Esophagus muscularis mucosa (tissue), 4 donors: ENCODE measurements around the gene LIN28A. TPM values are rescaled to one million over a fixed set of nuclear protein-coding genes. Genes with fewer than 3 reads are reported as not detected.

Source experiments
- DNase-seq: peaks from one replicate; pipeline ENCODE4 v3.0.0-alpha.2; 2017; ENCODE audit errors: extremely low spot score
- H3K27ac ChIP-seq, 4 donors: fragments of 200-600 bp; sonication (generic); replicated peaks in 1 of 4; 1 replicate in 3 of 4; 2 replicates in 1 of 4; pipeline ENCODE4 v1.5.1; 2016 to 2019; ENCODE audit warnings: mild to moderate bottlenecking in 1 of 4
- H3K27me3 ChIP-seq, 4 donors: fragments of 200-600 bp; sonication (generic); one replicate each; pipeline versions ENCODE4 v1.5.1 to v1.6.0; 2016 to 2019
- H3K36me3 ChIP-seq, 4 donors: fragments of 200-600 bp; sonication (generic); one replicate each; pipeline ENCODE4 v1.5.1; 2016 to 2019
- H3K4me1 ChIP-seq, 4 donors: fragments of 200-600 bp; sonication (generic); one replicate each; pipeline ENCODE4 v1.5.1; 2016 to 2019
- H3K4me3 ChIP-seq, 4 donors: fragments of 200-600 bp; sonication (generic); 1 replicate in 2 of 4; 2 replicates in 2 of 4; pipeline ENCODE4 v1.5.1; 2016 to 2019; ENCODE audit warnings: mild to moderate bottlenecking in 4 of 4, moderate library complexity in 1 of 4
- H3K9me3 ChIP-seq, 4 donors: fragments of 200-600 bp; sonication (generic); 1 replicate in 3 of 4; 2 replicates in 1 of 4; pipeline ENCODE4 v1.5.1; 2016 to 2019
- CTCF ChIP-seq, 3 experiments: fragments of 200-600 bp in 2 of 3; fragments of 450-650 bp in 1 of 3; sonication (generic) in 2 of 3; IDR thresholded peaks; one replicate each; pipeline ENCODE4 v1.5.1; 2017 to 2019; ENCODE audit warnings: antibody characterized with exemption in 3 of 3, mild to moderate bottlenecking in 2 of 3, moderate library complexity in 1 of 3
- EP300 ChIP-seq: sonication (generic); formaldehyde crosslinking; IDR thresholded peaks from one replicate; pipeline ENCODE4 v1.6.1; 2017; ENCODE audit warnings: antibody characterized with exemption
- POLR2A ChIP-seq: fragments of 450-650 bp; IDR thresholded peaks from one replicate; pipeline ENCODE4 v1.6.1; 2017; ENCODE audit warnings: antibody characterized with exemption, moderate library complexity, mild to moderate bottlenecking, low read depth
- POLR2AphosphoS5 ChIP-seq, 2 donors: sonication (generic); formaldehyde crosslinking; IDR thresholded peaks; one replicate each; pipeline ENCODE4 v1.6.1; 2017; ENCODE audit warnings: antibody characterized with exemption in 2 of 2
- WGBS: methylation state at CpG from one replicate; pipeline ENCODE4 v1.1.5; 2018; 5-methylcytosine and 5-hydroxymethylcytosine counted together
- intact Hi-C: fragments of 100-400 bp; cut with DNase I; formaldehyde crosslinking; loops from one replicate; pipeline ENCODE4 v1.15.1; 2023
- total RNA-seq, 4 donors: library from RNA; depleted of rRNA; stranded (reverse); fragments of >200 nt; gene quantifications; one replicate each; pipeline versions ENCODE4 v1.1.0 to v1.2.1, GENCODE V29; 2016

LIN28A gene
- total RNA-seq, 4 donors from 2014 or later: not detected

- intact Hi-C loops: no loop called here
- no peak for DNase-seq
- Histone ChIP-seq H3K4me3 (no peak overlapping the region), H3K36me3 (no peaks in the 10 kb centered on the region), H3K4me1 (no peaks in the 10 kb centered on the region), H3K27ac (no peak overlapping the region), H3K27me3 (peaks cover 0 to 31% (median 0%) of the 10 kb centered on the region in 4 donors), H3K9me3 (no peaks in the 10 kb centered on the region)
- TF ChIP-seq POLR2AphosphoS5 (IDR thresholded peaks at IDR 0.05) (no peak), EP300 (no peak), POLR2A (no peak), CTCF (IDR thresholded peaks at IDR 0.05) (no peak)
- 84% methylated on average over 8 of the region's 8 CpGs for WGBS
Observed at GRCh38 chr1:26395754-26396153, 14.9 kb upstream of the LIN28A start.

- intact Hi-C loops: no loop called here
- no peak for TF ChIP-seq POLR2AphosphoS5 (IDR thresholded peaks at IDR 0.05)
- no peak for TF ChIP-seq CTCF (IDR thresholded peaks at IDR 0.05)
- H3K27me3 ChIP-seq: peaks cover 0 to 28% (median 0%) of the 10 kb centered on the region in 4 donors
- H3K36me3 ChIP-seq: no peaks in the 10 kb centered on the region
- no peak for DNase-seq
- H3K9me3 ChIP-seq: no peaks in the 10 kb centered on the region
- H3K4me1 ChIP-seq: no peaks in the 10 kb centered on the region
- no peak overlapping the region for H3K27ac ChIP-seq
- 93% methylated on average over 3 of the region's 3 CpGs for WGBS
- no peak overlapping the region for H3K4me3 ChIP-seq
Observed at GRCh38 chr1:26399034-26399433, 11.6 kb upstream of the LIN28A start.

GRCh38 chr1:26401891-26402290, 8.7 kb upstream of the LIN28A start:
- intact Hi-C loops: no loop called here
- no peaks in the 10 kb centered on the region for H3K36me3 ChIP-seq
- WGBS: 75% methylated on average over 3 of the region's 3 CpGs
- H3K4me3 ChIP-seq: no peak overlapping the region
- no peak overlapping the region for H3K27ac ChIP-seq
- no peak for TF ChIP-seq EP300
- TF ChIP-seq POLR2A: no peak
- no peak for TF ChIP-seq CTCF (IDR thresholded peaks at IDR 0.05)
- TF ChIP-seq POLR2AphosphoS5 (IDR thresholded peaks at IDR 0.05): no peak
- no peaks in the 10 kb centered on the region for H3K9me3 ChIP-seq
- peaks cover 0 to 23% (median 0%) of the 10 kb centered on the region in 4 donors for H3K27me3 ChIP-seq
- no peak for DNase-seq
- H3K4me1 ChIP-seq: no peaks in the 10 kb centered on the region

GRCh38 chr1:26403656-26404055, 7.0 kb upstream of the LIN28A start:
- H3K36me3 ChIP-seq: no peaks in the 10 kb centered on the region
- H3K4me1 ChIP-seq: peaks cover 0 to under 1% (median 0%) of the 10 kb centered on the region in 4 donors
- intact Hi-C loops: no loop called here
- TF ChIP-seq EP300 (no peak), POLR2AphosphoS5 (IDR thresholded peaks at IDR 0.05) (no peak), CTCF (IDR thresholded peaks at IDR 0.05) (no peak), POLR2A (no peak)
- H3K9me3 ChIP-seq: no peaks in the 10 kb centered on the region
- H3K27ac ChIP-seq: no peak overlapping the region
- H3K4me3 ChIP-seq: no peak overlapping the region
- 25% methylated on average over 4 of the region's 4 CpGs for WGBS
- peaks cover 0 to 23% (median 0%) of the 10 kb centered on the region in 4 donors for H3K27me3 ChIP-seq
- no peak for DNase-seq

GRCh38 chr1:26404641-26405040, 6.0 kb upstream of the LIN28A start:
- no peak for DNase-seq
- Histone ChIP-seq H3K27ac (no peak overlapping the region), H3K4me1 (peaks cover 0 to 8% (median 1%) of the 10 kb centered on the region in 4 donors), H3K27me3 (peaks cover 0 to 32% (median 6%) of the 10 kb centered on the region in 4 donors), H3K36me3 (no peaks in the 10 kb centered on the region), H3K9me3 (no peaks in the 10 kb centered on the region), H3K4me3 (no peak overlapping the region)
- 89% methylated on average over 2 of the region's 2 CpGs for WGBS
- intact Hi-C loops: no loop called here
- TF ChIP-seq POLR2AphosphoS5 (IDR thresholded peaks at IDR 0.05) (no peak), POLR2A (no peak), CTCF (IDR thresholded peaks at IDR 0.05) (no peak), EP300 (no peak)
